Subcutaneous abdominal adipose tissue (tissue), 5 donors: ENCODE data around the gene ZNF674.

ENCODE experiments used
- H3K27ac ChIP-seq: one replicate; pipeline ENCODE4 v1.7.0; 2013; ENCODE audit warnings: low read depth, mild to moderate bottlenecking, inconsistent platforms, low read length, moderate library complexity
- H3K27me3 ChIP-seq, 5 donors: one replicate each; pipeline ENCODE4 v1.7.0; 2013; ENCODE audit warnings: low read length in 5 of 5, inconsistent platforms in 1 of 5; ENCODE audit not compliant: control insufficient read depth in 5 of 5, insufficient read depth in 4 of 5
- H3K36me3 ChIP-seq, 5 donors: one replicate each; pipeline ENCODE4 v1.7.0; 2013; ENCODE audit warnings: low read length in 5 of 5; ENCODE audit not compliant: control insufficient read depth in 5 of 5, insufficient read depth in 5 of 5
- H3K4me1 ChIP-seq, 5 donors: one replicate each; pipeline ENCODE4 v1.7.0; 2013; ENCODE audit warnings: low read length in 5 of 5, mild to moderate bottlenecking in 3 of 5, moderate library complexity in 1 of 5; ENCODE audit not compliant: control insufficient read depth in 5 of 5, insufficient read depth in 5 of 5
- H3K4me3 ChIP-seq, 5 donors: one replicate each; pipeline ENCODE4 v1.7.0; 2013; ENCODE audit warnings: low read length in 5 of 5, low read depth in 1 of 5
- H3K9ac ChIP-seq, 5 donors: one replicate each; pipeline ENCODE4 v1.7.0; 2013; ENCODE audit warnings: low read length in 5 of 5, mild to moderate bottlenecking in 4 of 5, moderate library complexity in 3 of 5
- H3K9me3 ChIP-seq, 5 donors: one replicate each; pipeline ENCODE4 v1.7.0; 2013; ENCODE audit warnings: low read length in 5 of 5; ENCODE audit not compliant: control insufficient read depth in 5 of 5
- donor health status: healthy.
- donor health status: healthy.
- donor health status: healthy.
- donor health status: healthy.
- donor health status: healthy.

Gene ZNF674

DNA sequence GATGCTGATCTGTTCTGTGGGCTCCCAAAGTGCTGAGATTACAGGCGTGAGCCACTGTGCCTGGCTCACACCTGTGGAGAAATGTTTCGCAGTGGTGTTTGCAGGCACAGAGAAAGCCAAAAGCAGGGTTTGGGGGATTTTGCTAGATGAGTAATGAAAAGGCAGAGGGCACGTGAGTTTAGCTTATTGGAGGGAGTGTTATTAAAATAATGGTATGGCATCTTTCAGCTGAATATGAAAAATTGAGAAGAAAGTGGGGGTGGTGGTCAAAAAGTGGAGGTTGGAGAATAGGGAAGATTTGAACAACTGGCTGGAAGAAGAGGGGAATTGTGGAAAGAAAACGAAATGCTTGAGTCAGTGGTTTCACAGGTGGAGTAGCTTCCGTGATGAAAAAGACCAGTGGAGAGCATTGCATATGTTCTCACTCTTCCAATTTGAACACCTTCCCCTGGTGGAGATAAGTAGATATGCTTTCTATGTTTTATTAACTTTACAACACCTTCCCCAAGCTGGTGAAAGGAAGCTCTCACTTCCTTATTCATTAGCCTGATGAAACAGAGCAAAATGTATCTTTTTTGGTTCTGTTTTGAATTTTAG is 27.2 kb upstream of the ZNF674 start:
- Histone ChIP-seq H3K27me3 (peaks cover 0 to 9% (median 4%) of the 10 kb centered on the region in 5 donors), H3K4me3 (no peak overlapping the region), H3K9ac (no peak overlapping the region), H3K36me3 (no peaks in the 10 kb centered on the region), H3K4me1 (peaks cover 0 to 45% (median 31%) of the 10 kb centered on the region in 5 donors), H3K27ac (no peak overlapping the region), H3K9me3 (peaks cover 0 to 3% (median 0%) of the 10 kb centered on the region in 5 donors)

- peaks cover 0 to 3% (median 0%) of the 10 kb centered on the region in 5 donors for H3K9me3 ChIP-seq
- no peak overlapping the region for H3K9ac ChIP-seq
- no peak overlapping the region for H3K27ac ChIP-seq
- H3K4me3 ChIP-seq = no peak overlapping the region
- peaks cover 0 to 9% (median 6%) of the 10 kb centered on the region in 5 donors for H3K27me3 ChIP-seq
- H3K4me1 ChIP-seq = peaks cover 0 to 37% (median 29%) of the 10 kb centered on the region in 5 donors
- no peaks in the 10 kb centered on the region for H3K36me3 ChIP-seq
Observed at GRCh38 chrX:46571423-46572339, 26.5 kb upstream of the ZNF674 start.

DNA sequence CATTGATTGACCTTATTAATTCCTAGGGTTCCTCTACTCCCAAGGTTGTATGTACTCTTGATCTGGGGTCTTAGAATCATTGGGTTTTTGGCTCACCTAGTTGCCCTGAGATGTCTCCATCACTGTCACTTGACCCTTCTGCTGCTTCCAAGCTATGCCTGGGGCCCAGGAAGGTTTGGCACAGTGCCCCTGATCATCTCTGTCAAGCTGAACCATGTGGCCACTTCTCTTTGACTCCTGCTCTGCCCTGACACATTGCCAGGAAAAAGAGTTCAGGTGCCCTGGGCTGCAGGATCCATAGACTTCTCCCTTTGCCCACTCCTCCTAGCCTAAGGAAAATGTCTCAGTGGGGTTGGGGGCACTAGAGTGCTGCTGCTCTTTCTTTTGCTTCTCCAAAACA is 24.4 kb upstream of the ZNF674 start:
- Histone ChIP-seq H3K9ac (no peak overlapping the region), H3K4me1 (peaks cover 0 to 16% (median 10%) of the 10 kb centered on the region in 5 donors), H3K9me3 (peaks cover 0 to 3% (median 0%) of the 10 kb centered on the region in 5 donors), H3K27ac (no peak overlapping the region), H3K27me3 (peaks cover 0 to 9% (median 6%) of the 10 kb centered on the region in 5 donors), H3K4me3 (no peak overlapping the region), H3K36me3 (no peaks in the 10 kb centered on the region)

DNA sequence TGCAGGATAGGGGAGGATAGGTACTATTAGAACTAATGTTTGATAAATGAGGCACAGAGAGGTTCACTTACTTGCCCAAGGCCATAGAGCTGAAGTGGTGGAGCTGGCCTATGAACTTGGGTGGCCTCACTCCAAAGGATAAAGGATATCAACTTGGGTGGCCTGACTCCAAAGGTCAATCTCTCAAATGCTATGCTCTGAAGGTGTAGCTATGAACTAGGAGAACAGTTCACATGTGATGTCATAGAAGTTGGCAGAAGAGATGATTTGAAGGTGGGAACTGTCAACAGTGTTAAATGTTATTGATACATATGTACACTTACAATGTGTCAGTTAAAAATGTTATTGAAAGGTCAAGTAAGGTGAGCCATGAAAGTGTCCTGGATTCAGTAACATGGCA is 22.2 kb upstream of the ZNF674 start:
- no peaks in the 10 kb centered on the region for H3K9me3 ChIP-seq
- H3K9ac ChIP-seq = no peak overlapping the region
- H3K4me3 ChIP-seq = no peak overlapping the region
- no peak overlapping the region for H3K27ac ChIP-seq
- H3K36me3 ChIP-seq = no peaks in the 10 kb centered on the region
- no peaks in the 10 kb centered on the region for H3K4me1 ChIP-seq
- H3K27me3 ChIP-seq = peaks cover 0 to 9% (median 4%) of the 10 kb centered on the region in 5 donors

- no peak overlapping the region for H3K27ac ChIP-seq
- peaks cover 0 to 7% (median 2%) of the 10 kb centered on the region in 5 donors for H3K27me3 ChIP-seq
- H3K4me1 ChIP-seq = no peaks in the 10 kb centered on the region
- no peak overlapping the region for H3K4me3 ChIP-seq
- no peaks in the 10 kb centered on the region for H3K36me3 ChIP-seq
- no peak overlapping the region for H3K9ac ChIP-seq
- H3K9me3 ChIP-seq = no peaks in the 10 kb centered on the region
Observed at GRCh38 chrX:46561824-46562657, 16.8 kb upstream of the ZNF674 start.

DNA sequence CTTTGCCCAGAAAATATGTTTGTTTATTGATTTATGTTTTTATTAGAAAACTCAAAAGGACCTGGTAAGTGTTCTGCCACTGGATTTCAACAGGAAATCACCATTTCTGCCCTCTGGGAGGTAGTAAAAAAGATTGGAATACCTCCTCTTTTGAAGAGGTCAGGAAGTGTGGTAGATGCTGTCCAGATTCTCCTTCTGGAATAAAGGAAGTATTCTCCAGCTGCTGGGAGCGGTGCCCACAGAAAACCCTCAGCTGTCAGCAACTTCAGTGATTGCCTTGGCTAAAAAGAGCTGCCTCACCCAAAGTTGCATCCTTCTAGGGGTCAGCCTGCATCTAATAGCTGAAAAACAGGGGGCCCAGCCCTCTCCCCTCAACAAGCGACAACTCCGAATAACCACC is 13.8 kb upstream of the ZNF674 start:
- Histone ChIP-seq H3K9ac (no peak overlapping the region), H3K9me3 (no peaks in the 10 kb centered on the region), H3K4me3 (no peak overlapping the region), H3K36me3 (no peaks in the 10 kb centered on the region), H3K4me1 (no peaks in the 10 kb centered on the region), H3K27me3 (peaks cover 0 to 8% (median 0%) of the 10 kb centered on the region in 5 donors), H3K27ac (no peak overlapping the region)

DNA sequence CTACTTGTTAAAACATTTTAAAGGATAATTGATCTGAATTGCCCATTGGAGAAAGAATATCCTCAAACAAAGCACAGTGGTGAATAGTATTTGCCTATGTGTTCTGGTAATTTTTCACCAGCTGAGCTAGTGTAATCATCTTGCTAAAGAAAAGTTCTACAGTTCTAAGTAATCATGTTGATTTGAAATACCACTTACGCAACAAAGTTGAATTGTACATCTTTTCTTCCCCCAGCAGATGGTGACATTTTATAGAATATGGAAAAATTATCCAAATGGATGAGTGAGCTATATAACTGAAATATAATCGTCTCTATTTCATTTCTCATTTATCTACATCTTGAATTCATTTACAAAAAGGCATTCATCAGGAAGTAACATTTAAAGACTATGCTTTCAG is 9.7 kb upstream of the ZNF674 start:
- H3K27me3 ChIP-seq = peaks cover 0 to 5% (median 0%) of the 10 kb centered on the region in 5 donors
- no peak overlapping the region for H3K9ac ChIP-seq
- H3K27ac ChIP-seq = no peak overlapping the region
- no peaks in the 10 kb centered on the region for H3K36me3 ChIP-seq
- no peaks in the 10 kb centered on the region for H3K9me3 ChIP-seq
- no peaks in the 10 kb centered on the region for H3K4me1 ChIP-seq
- no peak overlapping the region for H3K4me3 ChIP-seq

DNA sequence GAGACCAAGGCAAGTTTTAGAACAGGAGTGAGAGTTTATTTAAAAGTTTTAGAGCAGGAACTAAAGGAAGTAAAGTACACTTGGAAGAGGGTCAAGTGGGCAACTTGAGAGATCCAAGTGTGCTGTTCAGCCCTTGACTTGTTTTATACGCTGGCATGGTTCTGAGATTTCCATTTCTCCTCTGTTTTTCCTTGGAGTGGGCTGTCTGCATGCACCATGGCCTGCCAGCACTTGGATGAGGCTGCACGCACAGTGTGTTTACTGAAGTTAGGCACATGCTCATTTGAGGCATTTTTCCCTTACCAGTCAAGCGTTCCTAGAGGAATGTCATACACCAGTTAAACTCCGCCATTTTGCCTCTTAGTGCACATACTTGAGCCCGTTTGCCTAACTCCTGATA is 8.7 kb upstream of the ZNF674 start:
- H3K27ac ChIP-seq = no peak overlapping the region
- H3K4me1 ChIP-seq = no peaks in the 10 kb centered on the region
- no peaks in the 10 kb centered on the region for H3K9me3 ChIP-seq
- no peaks in the 10 kb centered on the region for H3K36me3 ChIP-seq
- no peak overlapping the region for H3K4me3 ChIP-seq
- H3K27me3 ChIP-seq = peaks cover 0 to 5% (median 0%) of the 10 kb centered on the region in 5 donors
- H3K9ac ChIP-seq = no peak overlapping the region

DNA sequence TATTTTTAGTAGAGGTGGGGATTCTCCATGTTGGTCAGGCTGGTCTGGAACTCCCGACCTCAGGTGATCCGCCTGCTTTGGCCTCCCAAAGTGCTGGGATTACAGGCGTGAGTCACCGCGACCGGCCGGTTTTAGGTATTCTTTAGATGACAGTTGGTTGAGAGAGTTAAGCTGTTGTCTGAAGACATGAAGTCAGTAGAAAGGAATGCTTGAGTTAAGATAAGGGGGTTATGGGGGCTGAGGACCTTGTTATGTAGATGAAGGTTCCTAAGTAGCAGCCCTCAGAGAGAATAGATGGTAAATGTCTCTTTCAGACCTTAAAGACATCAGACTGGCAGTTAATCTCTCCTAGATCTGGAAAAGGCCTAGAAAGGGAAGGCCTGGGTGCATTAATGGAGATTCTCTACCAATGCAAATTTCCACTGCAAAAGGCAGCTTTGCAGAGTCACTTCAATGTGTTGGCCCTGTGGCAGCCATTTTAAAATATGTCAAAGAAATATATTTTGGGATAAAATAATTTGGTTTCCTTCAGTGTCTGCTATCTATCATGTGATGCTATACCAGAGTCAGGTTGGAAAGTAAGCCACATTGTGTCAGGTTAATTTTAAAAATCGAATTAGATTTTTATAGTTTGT is 6.4 kb upstream of the ZNF674 start:
- H3K27me3 ChIP-seq = no peaks in the 10 kb centered on the region
- peaks cover 0 to 11% (median 3%) of the 10 kb centered on the region in 5 donors for H3K4me1 ChIP-seq
- no peak overlapping the region for H3K27ac ChIP-seq
- no peaks in the 10 kb centered on the region for H3K9me3 ChIP-seq
- no peak overlapping the region for H3K4me3 ChIP-seq
- H3K9ac ChIP-seq = no peak overlapping the region
- H3K36me3 ChIP-seq = no peaks in the 10 kb centered on the region
